HepG2 (cell line): ENCODE results near the gene SKA2. TPM values are rescaled to one million over a fixed set of nuclear protein-coding genes. Genes with fewer than 3 reads are reported as not detected.
A peak's percentile ranks its signal among the peaks of the same experiment; 100 is the strongest.

Experiments used
- CCDC6 ChIP-seq: sonication (generic); formaldehyde crosslinking; IDR thresholded peaks from 2 replicates; pipeline ENCODE4 v1.8.1; 2022; ENCODE audit warnings: mild to moderate bottlenecking, missing genetic modification reagents, moderate library complexity
- CREM ChIP-seq, 2 experiments: sonication (generic) in 1 of 2; formaldehyde crosslinking in 1 of 2; IDR thresholded peaks; 2 replicates each; pipeline versions ENCODE4 v1.4.0 to v1.6.1; 2016 to 2020; ENCODE audit warnings: antibody characterized with exemption in 1 of 2, mild to moderate bottlenecking in 1 of 2, missing genetic modification reagents in 1 of 2
- DMAP1 ChIP-seq: IDR thresholded peaks from 2 replicates; pipeline ENCODE4 v1.6.1; 2016
- DNMT1 ChIP-seq: sonication (generic); formaldehyde crosslinking; IDR thresholded peaks from 2 replicates; pipeline ENCODE4 v1.5.1; 2020; ENCODE audit warnings: mild to moderate bottlenecking, missing genetic modification reagents
- GTF3A ChIP-seq: sonication (generic); formaldehyde crosslinking; conservative IDR thresholded peaks from 2 replicates; pipeline ENCODE4 v1.4.0; 2020; ENCODE audit warnings: mild to moderate bottlenecking, missing genetic modification reagents
- HNF4G ChIP-seq, 2 experiments: sonication (generic) in 1 of 2; formaldehyde crosslinking in 1 of 2; IDR thresholded peaks; 2 replicates each; pipeline versions ENCODE4 v1.4.0 to v1.6.1; 2011 to 2020; ENCODE audit warnings: borderline replicate concordance in 2 of 2, low read depth in 2 of 2, mild to moderate bottlenecking in 2 of 2, low read length in 1 of 2, missing genetic modification reagents in 1 of 2, moderate library complexity in 1 of 2
- RAD21 ChIP-seq: fragments of 450-650 bp; formaldehyde crosslinking; IDR thresholded peaks from 2 replicates; pipeline ENCODE4 v1.5.0; 2020; ENCODE audit warnings: mild to moderate bottlenecking
- SSRP1 ChIP-seq: IDR thresholded peaks from 2 replicates; pipeline ENCODE4 v1.6.1; 2016; ENCODE audit warnings: control low read depth
- THYN1 ChIP-seq: sonication (generic); formaldehyde crosslinking; IDR thresholded peaks from 2 replicates; pipeline ENCODE4 v1.8.1; 2023; ENCODE audit warnings: low read depth, mild to moderate bottlenecking, moderate library complexity, missing genetic modification reagents, borderline replicate concordance
- TOPORS ChIP-seq: sonication (generic); formaldehyde crosslinking; IDR thresholded peaks from 2 replicates; pipeline ENCODE4 v1.8.0; 2023; ENCODE audit warnings: mild to moderate bottlenecking, missing genetic modification reagents
- TRAFD1 ChIP-seq: sonication (generic); formaldehyde crosslinking; IDR thresholded peaks from 2 replicates; pipeline ENCODE4 v1.5.1; 2020; ENCODE audit warnings: missing genetic modification reagents, mild to moderate bottlenecking, borderline replicate concordance
- ZFP1 ChIP-seq: IDR thresholded peaks from 2 replicates; pipeline ENCODE4 v1.6.1; 2016
- ZNF337 ChIP-seq: sonication (generic); formaldehyde crosslinking; IDR thresholded peaks from 2 replicates; pipeline ENCODE4 v1.5.1; 2020; ENCODE audit warnings: missing genetic modification reagents, low read depth, mild to moderate bottlenecking, borderline replicate concordance
- ZNF530 ChIP-seq: sonication (generic); formaldehyde crosslinking; IDR thresholded peaks from 2 replicates; pipeline ENCODE4 v1.5.0; 2020; ENCODE audit warnings: low read depth, mild to moderate bottlenecking, missing genetic modification reagents
- ZNF556 ChIP-seq: sonication (generic); formaldehyde crosslinking; IDR thresholded peaks from 2 replicates; pipeline ENCODE4 v1.4.0; 2020; ENCODE audit warnings: mild to moderate bottlenecking, missing genetic modification reagents, borderline replicate concordance
- ZNF567 ChIP-seq: sonication (generic); formaldehyde crosslinking; IDR thresholded peaks from 2 replicates; pipeline ENCODE4 v1.8.1; 2023; ENCODE audit warnings: mild to moderate bottlenecking, missing genetic modification reagents, borderline replicate concordance
- ZNF740 ChIP-seq: sonication (generic); formaldehyde crosslinking; IDR thresholded peaks from 2 replicates; pipeline ENCODE4 v1.4.0; 2020; ENCODE audit warnings: missing genetic modification reagents
- ZNF782 ChIP-seq: sonication (generic); formaldehyde crosslinking; IDR thresholded peaks from 2 replicates; pipeline ENCODE4 v1.4.0; 2020; ENCODE audit warnings: missing genetic modification reagents, mild to moderate bottlenecking, borderline replicate concordance
- ZNF788 ChIP-seq: sonication (generic); formaldehyde crosslinking; IDR thresholded peaks from 2 replicates; pipeline ENCODE4 v1.5.0; 2020; ENCODE audit warnings: mild to moderate bottlenecking, missing genetic modification reagents, borderline replicate concordance
- ZNF839 ChIP-seq: sonication (generic); formaldehyde crosslinking; IDR thresholded peaks from 2 replicates; pipeline ENCODE4 v1.4.0; 2020; ENCODE audit warnings: missing genetic modification reagents, mild to moderate bottlenecking, borderline replicate concordance
- polyA plus RNA-seq, 8 experiments: library from polyadenylated mRNA; depleted of rRNA in 3 of 8; stranded (reverse) in 7 of 8; unstranded in 1 of 8; fragments of >200 nt; fragmentation: Illumina TruSeq in 4 of 8; extraction: Trizol in 4 of 8; gene quantifications; 2 replicates each; pipeline versions ENCODE4 v1.2.1 to v1.2.3, GENCODE V29; 2011 to 2016; ENCODE audit warnings: low read depth in 4 of 8, missing spikeins in 1 of 8, mixed read lengths in 1 of 8; ENCODE audit not compliant: insufficient read depth in 1 of 8
- total RNA-seq, 5 experiments: library from RNA; depleted of rRNA; stranded (reverse); fragments of >200 nt; fragmentation: Illumina TruSeq; extraction: Trizol; gene quantifications; 2 replicates each; pipeline ENCODE4 v1.2.3, GENCODE V29; 2016; ENCODE audit warnings: low read depth in 1 of 5
- TF ChIP-seq, protein P1 (sequence below): sonication (generic); formaldehyde crosslinking; IDR thresholded peaks from 2 replicates; pipeline ENCODE4 v1.5.1; 2020; ENCODE audit warnings: missing genetic modification reagents, mild to moderate bottlenecking, borderline replicate concordance

Gene SKA2
- total and polyA plus RNA-seq, 2 of the 13 experiments (the other 11 are each of a cell fraction or from before 2014, with no cell fraction given) = 18.6 to 91.8 TPM

GRCh38 chr17:59105852-59106462 lies 49.0 kb downstream of the SKA2 start (continued):
- TF ChIP-seq ZNF788 = no peak
- 0 out of 2 replicates have a peak, but pooled peaks have one; percentile 11 for TF ChIP-seq DNMT1 (CRISPR knock-in tag)
- TF ChIP-seq ZNF530 (CRISPR knock-in tag) = no peak
- no peak for TF ChIP-seq SSRP1 (CRISPR knock-in tag)
- TF ChIP-seq RAD21 (CRISPR knock-in tag) = no peak
- no peak for TF ChIP-seq HNF4G (IDR thresholded peaks at IDR 0.05; ENCODE audit: borderline replicate concordance, low read depth, low read length)
- TF ChIP-seq HNF4G (CRISPR knock-in tag; IDR thresholded peaks at IDR 0.05; ENCODE audit: borderline replicate concordance, low read depth) = peak; percentile 10; the same call in 1 of the 2 replicates
- TF ChIP-seq TOPORS = no peak
- TF ChIP-seq ZNF556 (CRISPR knock-in tag) = 0 out of 2 replicates have a peak, but pooled peaks have one; percentile 16
- TF ChIP-seq, protein P1, sequence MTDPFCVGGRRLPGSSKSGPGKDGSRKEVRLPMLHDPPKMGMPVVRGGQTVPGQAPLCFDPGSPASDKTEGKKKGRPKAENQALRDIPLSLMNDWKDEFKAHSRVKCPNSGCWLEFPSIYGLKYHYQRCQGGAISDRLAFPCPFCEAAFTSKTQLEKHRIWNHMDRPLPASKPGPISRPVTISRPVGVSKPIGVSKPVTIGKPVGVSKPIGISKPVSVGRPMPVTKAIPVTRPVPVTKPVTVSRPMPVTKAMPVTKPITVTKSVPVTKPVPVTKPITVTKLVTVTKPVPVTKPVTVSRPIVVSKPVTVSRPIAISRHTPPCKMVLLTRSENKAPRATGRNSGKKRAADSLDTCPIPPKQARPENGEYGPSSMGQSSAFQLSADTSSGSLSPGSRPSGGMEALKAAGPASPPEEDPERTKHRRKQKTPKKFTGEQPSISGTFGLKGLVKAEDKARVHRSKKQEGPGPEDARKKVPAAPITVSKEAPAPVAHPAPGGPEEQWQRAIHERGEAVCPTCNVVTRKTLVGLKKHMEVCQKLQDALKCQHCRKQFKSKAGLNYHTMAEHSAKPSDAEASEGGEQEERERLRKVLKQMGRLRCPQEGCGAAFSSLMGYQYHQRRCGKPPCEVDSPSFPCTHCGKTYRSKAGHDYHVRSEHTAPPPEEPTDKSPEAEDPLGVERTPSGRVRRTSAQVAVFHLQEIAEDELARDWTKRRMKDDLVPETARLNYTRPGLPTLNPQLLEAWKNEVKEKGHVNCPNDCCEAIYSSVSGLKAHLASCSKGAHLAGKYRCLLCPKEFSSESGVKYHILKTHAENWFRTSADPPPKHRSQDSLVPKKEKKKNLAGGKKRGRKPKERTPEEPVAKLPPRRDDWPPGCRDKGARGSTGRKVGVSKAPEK (CRISPR knock-in tag) = no peak
- no peak for TF ChIP-seq ZNF740
- TF ChIP-seq ZNF782 (CRISPR knock-in tag) = peak; percentile 84; the same call in 1 of the 2 replicates
- peak; percentile 12; the same call in 1 of the 2 replicates for TF ChIP-seq ZNF337 (CRISPR knock-in tag)
- TF ChIP-seq TRAFD1 (CRISPR knock-in tag) = no peak
- TF ChIP-seq CREM (IDR thresholded peaks at IDR 0.05) = peak; percentile 13; the same call in 1 of the 2 replicates
- no peak for TF ChIP-seq CREM (CRISPR knock-in tag; IDR thresholded peaks at IDR 0.05)
- no peak for TF ChIP-seq CCDC6
- 0 out of 2 replicates have a peak, but pooled peaks have one; percentile 47 for TF ChIP-seq GTF3A (CRISPR knock-in tag)
- 0 out of 2 replicates have a peak, but pooled peaks have one; percentile 19 for TF ChIP-seq ZNF567
- no peak for TF ChIP-seq DMAP1 (CRISPR knock-in tag)
- TF ChIP-seq ZFP1 (CRISPR knock-in tag) = 0 out of 2 replicates have a peak, but pooled peaks have one; percentile 11
- no peak for TF ChIP-seq ZNF839 (CRISPR knock-in tag)
- 0 out of 2 replicates have a peak, but pooled peaks have one; percentile 7 for TF ChIP-seq THYN1 (CRISPR knock-in tag)
